Sciatic nerve (tissue), 2 donors: ENCODE data around the gene OGG1. TPM values are rescaled to one million over a fixed set of nuclear protein-coding genes. Genes with fewer than 3 reads are reported as not detected.

ENCODE experiments used
- ATAC-seq: fragments of 200-7000 bp; cut with Tn5 transposase; one replicate; pipeline ENCODE4 v1.9.1; 2020; ENCODE audit warnings: mild to moderate bottlenecking, moderate library complexity
- DNase-seq: peaks from one replicate; pipeline ENCODE4 v3.0.0-alpha.2; 2020; ENCODE audit warnings: low spot score
- intact Hi-C: fragments of 100-400 bp; cut with DNase I; formaldehyde crosslinking; loops from one replicate; pipeline ENCODE4 v1.14.2; 2022
- total RNA-seq: library from RNA; stranded (reverse); fragmentation: NEBNext Ultra II Directional; extraction: Animal tissue kit (Norgen Biotek cat#: 25700); gene quantifications from one replicate; pipeline ENCODE4 v1.2.1, GENCODE V29; 2021
- donor health status: DM: no; HTN: no; CAD: no.
- donor health status: DM: no; HTN: no; CAD: no.

OGG1 gene
- total RNA-seq = 31.2 TPM

DNA sequence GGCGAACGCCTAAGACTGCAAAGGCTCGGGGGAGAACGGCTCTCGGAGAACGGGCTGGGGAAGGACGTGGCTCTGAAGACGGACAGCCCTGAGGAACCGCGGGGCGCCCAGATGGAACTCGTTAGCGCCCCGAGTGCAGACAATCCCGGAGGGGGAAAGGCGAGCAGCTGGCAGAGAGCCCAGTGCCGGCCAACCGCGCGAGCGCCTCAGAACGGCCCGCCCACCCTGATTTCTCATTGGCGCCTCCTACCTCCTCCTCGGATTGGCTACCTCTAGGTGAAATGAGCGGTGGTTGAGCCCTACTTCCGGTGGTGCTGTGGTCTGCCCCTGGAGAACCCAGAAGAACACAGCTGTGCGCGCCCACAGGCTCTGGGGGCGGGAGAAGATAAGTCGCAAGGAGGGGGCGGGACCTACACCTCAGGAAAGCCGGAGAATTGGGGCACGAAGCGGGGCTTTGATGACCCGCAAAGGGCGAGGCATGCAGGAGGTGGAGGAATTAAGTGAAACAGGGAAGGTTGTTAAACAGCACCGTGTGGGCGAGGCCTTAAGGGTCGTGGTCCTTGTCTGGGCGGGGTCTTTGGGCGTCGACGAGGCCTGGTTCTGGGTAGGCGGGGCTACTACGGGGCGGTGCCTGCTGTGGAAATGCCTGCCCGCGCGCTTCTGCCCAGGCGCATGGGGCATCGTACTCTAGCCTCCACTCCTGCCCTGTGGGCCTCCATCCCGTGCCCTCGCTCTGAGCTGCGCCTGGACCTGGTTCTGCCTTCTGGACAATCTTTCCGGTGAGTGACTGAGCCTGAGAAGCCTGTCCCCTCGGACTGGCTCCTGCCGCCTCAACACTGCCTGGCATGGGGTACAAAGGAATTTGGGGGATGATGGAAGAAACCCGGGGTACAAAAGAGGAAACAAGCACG, at the start of gene OGG1:
TSS of gene OGG1 (plus strand) at position 308 of the 911 bp plus-strand sequence. CDS start at position 643, 335 bp downstream.
- DNase-seq (peak; percentile 99), ATAC-seq (peak; percentile 98)
- intact Hi-C loops = no loop called here

DNA sequence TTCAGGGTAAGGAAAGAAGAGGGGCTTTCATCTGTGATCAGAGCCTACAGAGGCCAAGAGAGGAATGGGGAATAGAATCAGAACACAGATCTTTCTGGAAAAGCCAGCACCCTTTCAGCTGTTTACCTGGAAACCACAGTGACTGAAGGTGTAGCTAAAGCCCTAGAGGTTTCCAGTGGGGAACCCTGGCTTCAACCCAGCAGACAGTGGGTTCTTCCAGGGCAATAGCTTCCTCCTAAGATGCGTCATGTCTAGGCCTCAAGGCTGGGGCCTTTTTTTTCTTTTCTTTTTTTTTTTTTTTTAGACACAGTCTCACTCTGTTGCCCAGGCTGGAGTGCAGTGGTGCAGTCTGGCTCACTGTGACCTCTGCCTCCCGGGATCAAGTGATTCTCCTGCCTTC, 49.2 kb upstream of the OGG1 start:
- DNase-seq (no peak), ATAC-seq (no peak)
- intact Hi-C loops = no loop called here

DNA sequence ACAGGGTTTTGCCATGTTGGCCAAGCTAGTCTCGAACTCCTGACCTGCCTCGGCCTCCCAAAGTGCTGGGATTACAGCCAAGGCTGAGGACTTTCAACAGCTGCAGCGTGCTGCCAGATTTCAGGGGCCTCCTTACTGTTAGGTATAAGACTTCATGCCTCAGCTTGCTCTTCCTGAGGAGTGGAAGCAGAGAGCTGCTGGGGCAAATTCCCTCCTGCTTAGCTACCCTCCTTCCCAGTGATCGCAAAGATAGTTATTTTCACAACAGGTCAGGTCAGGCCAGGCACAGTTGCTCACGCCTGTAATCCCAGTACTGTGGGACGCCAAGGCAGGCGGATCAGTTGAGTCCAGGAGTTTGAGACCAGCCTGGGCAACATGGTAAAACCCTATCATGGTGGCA, 48.7 kb upstream of the OGG1 start:
- DNase-seq = no peak
- ATAC-seq = no peak
- intact Hi-C loops = no loop called here

DNA sequence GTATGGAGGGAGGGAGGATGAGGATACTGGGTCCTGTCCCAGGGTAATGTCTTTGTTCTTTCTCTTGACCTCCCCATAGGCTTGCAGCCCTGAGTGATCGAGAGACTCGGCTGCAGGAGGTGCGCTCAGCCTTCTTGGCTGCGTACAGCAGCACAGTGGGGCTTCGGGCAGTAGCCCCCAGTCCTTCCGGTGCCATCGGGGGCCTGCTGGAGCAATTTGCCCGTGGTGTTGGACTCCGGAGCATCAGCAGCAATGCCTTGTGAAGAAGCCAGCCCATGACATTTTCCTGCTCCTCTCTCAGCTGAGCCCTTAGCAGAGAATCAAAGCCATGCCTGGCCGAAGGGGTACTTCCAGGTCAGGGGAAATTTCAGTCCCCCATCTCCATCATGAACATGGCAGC, 48.0 kb upstream of the OGG1 start:
- no peak for DNase-seq
- no peak for ATAC-seq

DNA sequence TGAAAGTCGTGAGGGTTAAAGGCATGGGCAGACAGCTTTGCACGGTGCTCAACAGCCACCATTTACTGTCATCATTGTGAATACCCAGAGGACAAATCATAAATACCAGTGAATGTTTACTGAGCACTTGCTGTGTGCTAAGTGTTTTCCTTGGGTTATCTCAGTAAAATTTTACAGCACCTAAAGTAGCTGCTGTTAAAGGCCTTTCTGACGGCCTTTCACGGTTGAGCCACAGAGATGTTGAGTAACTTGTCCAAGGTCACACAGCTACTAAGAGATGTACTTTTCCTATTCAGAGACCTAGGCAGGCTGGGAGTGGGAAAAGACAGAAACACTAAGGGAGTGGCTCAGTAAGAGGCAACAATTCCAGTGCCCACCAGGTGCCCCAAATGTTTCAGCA, 46.5 kb upstream of the OGG1 start:
- intact Hi-C loops = no loop called here
- DNase-seq = no peak
- no peak for ATAC-seq

More for the DNA sequence above, 48.0 kb upstream of the OGG1 start:
- intact Hi-C loops = no loop called here

DNA sequence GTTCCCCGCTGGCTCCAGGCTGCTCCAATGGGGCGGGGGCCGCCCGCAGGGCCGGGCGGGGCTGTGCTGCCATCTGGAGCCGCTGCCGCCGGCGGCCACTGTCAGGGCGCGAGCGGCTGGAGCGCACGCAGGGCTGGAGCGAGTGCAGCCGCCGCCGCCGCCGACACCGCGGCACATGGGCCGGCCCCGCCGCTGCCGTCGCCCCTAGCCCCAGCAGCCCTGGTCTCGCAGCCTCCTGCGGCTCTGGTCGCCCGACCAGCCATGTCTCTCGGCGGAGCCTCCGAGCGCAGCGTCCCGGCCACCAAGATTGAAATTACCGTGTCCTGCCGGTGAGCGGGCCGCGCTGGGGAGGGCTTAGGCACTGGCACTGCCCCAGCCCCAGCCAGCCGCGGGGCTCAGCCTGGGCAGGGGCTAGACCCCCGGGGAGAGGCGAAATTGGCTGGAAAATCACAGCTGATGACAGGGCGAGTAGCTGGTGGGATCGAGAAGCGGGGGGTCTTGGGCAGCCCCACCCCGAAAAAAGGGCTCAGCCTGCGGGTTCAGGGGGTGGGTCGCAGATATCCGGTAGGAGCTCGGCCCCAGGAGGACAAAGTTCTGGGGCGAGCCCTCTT, 45.9 kb upstream of the OGG1 start, which contains the start of gene CPNE9:
TSS of gene CPNE9 (plus strand) at position 98 of the 611 bp plus-strand sequence. CDS start at position 262, 164 bp downstream.
- ATAC-seq (no peak), DNase-seq (no peak)
- intact Hi-C loops = no loop called here

DNA sequence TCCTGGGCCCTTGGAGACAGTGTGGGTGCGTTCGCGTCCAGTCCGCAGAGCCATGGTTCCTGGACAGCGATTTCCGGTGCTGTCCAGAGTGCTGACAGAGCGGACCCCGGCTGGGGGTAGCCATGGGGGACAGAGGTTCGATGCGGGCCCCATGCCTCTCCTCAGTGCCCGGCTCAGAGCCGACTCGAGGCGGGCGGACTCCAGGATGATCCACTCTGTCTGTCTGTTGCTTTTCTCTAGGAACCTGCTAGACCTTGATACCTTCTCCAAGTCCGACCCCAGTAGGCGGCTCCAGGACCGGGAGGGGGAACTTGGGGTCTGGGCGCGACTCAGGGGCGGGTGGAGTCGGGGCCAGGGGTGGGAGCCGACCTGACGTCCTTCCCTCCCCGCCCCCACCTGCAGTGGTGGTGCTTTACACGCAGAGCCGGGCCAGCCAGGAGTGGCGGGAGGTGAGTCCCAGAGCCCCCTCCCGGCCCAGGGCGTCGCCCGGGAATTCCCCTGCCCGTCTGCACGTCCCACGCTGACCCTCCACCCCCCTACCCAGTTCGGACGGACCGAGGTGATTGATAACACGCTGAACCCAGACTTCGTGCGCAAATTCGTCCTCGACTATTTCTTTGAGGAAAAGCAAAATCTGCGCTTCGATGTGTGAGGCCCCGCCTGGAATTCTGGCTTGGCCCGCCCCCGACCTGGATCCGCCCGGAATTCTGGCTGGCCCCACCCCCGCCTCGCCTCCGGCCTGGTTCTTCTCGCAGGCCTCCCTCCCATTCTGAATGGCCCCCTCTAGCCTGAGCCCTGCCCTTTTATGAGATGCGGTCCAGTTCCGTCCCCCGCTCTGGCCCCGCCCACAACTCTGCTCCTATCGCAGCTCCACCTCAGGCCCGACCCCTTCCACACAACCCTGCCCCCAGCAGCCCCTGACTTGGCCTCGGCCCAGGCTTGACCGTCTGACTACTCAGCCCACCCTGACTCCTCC, 45.1 kb upstream of the OGG1 start:
- DNase-seq (no peak), ATAC-seq (peak; percentile 65)
- intact Hi-C loops = no loop called here

DNA sequence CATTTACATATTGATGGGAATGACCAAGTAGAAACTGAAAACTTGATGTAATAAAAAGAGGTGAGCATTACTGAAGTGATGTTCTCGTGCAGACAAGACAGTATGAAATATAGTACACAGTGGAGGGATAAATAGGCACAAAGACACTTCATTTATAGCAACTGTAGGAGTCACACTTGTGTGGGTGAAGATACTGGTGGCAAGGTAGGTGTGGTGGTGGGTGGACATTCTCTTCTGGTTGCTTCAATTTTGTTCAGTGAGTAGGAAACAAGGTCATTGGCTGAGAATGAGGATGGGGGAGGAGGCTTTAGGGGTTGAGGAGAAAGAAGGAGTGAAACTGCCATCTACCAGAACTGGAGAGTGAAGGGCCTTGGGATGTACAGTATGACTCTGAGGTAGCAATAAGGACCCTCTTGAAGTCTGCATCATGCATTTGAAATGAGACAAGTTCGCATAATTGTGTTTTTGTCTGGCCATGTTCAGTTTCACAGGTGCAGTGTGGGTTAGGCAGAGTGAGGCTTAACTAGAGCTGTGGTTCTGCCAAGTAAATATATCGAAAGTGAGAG, 39.5 kb upstream of the OGG1 start:
- intact Hi-C loops = no loop called here
- ATAC-seq (no peak), DNase-seq (no peak)

DNA sequence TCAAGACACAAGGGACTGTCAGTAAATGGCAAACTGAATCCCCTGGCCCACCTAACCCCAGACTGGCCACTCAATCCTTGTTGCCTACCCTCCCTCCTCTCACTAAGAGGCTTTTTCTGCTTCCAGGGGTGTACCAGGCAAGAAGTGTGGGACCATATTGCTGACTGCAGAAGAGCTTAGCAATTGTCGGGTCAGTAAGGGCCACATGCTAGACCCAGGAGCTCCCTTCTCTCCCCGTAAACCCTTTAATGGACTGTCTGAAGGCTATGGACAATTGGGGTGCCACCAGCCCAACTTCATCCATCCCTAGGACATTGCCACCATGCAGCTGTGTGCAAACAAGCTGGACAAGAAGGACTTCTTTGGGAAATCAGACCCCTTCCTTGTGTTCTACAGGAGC, 37.3 kb upstream of the OGG1 start:
- ATAC-seq (no peak), DNase-seq (no peak)
- intact Hi-C loops = no loop called here

DNA sequence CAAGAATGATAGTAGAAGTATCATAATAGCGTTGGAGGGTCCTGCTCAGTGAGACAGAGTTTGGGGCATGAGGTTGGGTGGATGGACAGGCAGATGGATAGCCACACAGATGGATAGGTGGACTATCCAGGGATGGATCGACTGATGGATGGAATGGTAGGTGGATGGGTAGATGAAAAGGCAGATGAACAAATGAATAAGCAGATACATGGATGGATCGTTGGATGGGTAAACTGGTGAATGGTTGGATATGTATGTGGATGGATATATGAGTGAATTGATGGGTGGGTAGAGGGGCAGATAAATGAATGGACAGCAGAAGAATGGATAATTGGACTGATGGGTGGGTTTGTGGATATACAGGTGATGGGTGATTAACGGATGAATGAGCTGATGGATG, 36.6 kb upstream of the OGG1 start:
- intact Hi-C loops = no loop called here
- DNase-seq (no peak), ATAC-seq (no peak)

DNA sequence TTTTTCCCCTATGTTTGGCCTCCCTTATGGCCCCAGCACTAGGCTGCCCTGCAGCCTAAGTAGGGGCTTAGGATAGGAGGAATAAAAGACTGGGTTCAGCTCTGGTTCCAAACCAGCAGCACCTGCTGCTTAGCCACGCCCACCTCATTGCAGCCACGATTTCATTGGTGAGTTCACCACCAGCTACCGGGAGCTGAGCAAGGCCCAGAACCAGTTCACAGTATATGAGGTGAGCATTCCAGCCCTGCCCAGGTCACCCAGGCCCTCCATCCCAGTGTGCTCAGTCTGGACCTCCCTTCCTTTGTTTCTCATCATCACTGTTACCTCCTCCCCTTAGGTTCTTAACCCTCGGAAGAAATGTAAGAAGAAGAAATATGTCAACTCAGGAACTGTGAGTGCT, 34.6 kb upstream of the OGG1 start:
- ATAC-seq (peak; percentile 36), DNase-seq (no peak)
- intact Hi-C loops = no loop called here

DNA sequence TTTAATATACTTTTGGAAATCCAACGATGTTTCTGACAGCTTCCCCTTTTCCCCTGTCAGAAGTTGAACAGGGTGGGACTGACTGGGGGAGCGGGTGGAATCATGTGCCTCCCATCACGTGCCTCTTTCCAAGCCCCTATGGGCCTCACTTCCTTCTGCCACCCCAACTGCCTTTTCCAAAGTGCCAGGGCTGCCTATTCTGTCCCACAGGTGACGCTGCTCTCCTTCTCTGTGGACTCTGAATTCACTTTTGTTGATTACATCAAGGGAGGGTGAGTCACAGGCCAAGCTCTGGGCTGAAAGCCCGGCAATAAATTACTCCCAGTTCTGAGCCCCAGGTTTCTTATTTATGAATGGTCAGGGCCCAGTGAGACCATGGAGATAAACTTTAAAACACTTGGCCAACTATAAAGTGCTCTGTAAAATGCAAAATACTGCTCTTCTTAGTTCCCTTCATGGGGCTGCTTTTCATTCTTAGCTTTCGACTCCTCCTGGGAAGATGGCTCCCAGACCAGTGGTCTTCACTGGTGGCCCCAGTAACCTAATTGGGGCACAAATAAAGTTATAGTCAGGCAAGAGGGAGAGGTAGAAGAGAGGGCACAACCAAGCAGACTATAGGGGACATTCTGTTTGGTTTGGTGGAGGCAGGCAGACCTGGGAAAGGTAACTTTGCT, 33.9 kb upstream of the OGG1 start:
- intact Hi-C loops = no loop called here
- peak; percentile 97 for ATAC-seq
- DNase-seq = peak; percentile 84

DNA sequence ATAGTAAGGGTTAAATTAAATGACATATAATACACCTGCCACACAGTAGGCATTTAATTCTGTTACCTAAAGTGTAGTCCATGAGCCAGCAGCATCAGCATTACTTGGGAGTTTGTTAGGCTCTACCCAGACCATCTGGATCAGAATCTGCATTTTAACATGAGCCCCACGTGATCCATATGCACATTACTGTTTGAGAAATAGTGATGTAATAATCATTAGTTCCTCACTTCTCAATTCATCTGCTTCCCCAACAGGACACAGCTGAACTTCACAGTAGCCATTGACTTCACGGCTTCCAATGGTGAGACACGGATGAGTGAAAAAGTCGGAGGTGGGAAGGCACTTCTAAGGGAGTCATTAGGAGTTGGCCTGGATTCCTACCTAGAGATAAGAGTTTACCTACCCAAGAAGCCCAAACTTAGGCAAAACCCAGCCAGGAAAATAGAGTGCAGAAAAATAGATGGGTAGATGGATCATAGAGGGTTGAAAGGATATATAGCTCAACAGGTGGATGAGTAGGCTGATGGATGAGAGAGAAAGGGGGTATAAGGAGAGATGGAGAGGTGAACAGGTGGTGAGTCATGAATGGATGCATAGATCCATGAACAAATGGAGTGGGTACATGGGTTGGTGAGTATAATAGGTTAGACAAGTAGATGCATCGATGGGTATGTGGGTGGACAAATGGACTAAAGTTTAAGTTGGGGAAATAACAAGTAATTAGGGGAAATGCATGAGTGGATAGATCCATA, 32.8 kb upstream of the OGG1 start:
- intact Hi-C loops = no loop called here
- no peak for DNase-seq
- no peak for ATAC-seq

DNA sequence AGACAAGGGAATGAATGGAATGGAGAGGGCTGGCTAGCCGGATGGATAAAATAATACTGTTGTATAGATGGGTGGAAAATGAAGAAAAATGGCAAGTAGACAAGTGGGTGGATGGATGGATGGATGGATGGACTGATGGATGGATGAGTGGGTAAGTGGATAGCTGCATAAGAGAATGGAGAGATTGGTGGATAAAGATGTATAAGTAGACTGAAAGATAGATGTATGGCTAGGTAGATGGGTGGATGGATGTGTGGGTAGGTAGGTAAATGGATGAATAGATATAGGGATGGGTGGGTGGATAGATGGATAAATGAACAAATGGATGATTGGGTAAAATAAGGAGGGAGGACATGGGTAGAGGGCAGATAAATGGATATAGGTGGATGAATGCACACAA, 32.2 kb upstream of the OGG1 start:
- ATAC-seq (no peak), DNase-seq (no peak)
- intact Hi-C loops = no loop called here

DNA sequence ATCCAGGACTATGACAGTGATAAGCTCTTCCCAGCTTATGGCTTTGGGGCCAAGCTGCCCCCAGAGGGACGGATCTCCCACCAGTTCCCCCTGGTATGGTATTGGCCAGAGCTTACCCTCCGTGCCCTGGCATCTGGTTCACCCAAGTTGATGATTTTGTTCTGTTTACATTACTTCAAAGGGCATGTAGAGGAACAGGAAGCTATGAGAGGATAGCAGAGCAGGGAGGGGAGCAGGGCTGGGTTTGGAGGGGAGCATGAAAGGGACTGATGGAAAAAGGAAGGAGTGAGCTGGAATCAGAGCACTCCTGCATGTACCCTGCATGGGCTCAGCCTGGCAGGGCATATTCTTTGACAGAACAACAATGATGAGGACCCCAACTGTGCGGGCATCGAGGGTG, 31.6 kb upstream of the OGG1 start:
- no peak for ATAC-seq
- intact Hi-C loops = no loop called here
- no peak for DNase-seq

DNA sequence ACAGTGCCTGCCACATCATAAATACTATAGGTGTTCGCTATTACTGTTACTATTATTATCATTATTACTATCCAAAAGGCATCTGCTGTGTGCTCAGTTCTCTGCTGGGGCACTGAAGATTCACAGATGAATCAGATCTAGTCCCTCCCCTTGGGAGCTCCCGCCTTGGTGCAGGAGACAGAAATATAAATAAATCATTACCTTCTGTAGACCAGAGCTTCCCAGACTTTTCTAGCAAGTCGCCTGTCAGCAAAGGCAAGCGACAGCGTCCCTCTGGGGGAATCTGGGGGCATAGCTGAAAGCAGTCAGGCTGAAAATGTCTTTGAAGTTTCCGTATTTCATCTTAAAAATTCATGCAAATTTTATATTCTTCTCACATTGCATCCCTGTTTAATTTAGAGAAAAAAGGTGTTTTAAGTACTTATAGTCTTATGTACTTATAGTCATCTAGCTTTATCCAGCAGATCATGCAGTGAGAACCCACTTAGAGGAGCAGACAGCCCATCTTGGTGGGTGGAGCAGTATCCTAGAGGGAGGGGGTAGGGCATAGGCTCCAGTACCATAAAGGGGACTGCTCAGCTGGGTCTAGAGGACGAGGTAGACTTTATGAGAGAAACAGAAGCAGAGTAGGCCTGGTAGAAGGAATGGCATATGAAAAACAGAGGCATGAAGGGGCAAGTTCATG, 28.6 kb upstream of the OGG1 start:
- intact Hi-C loops = no loop called here
- DNase-seq = no peak
- ATAC-seq = no peak

DNA sequence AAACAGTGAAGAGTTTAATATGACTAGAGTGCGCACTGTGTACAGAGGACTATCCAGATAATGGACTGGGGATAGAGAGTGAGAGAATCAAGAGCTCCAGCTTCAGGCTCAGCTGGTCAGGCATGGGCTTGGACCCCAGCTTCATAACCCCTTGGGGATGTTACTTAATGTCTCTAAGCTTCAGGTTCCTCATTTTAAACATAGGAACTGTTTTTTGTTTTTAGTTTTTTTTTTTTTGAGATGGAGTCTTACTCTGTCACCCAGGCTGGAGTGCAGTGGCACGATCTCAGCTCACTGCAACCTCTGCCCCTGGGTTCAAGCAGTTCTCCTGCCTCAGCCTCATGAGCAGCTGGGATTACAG, 28.1 kb upstream of the OGG1 start:
- ATAC-seq (no peak), DNase-seq (no peak)
- intact Hi-C loops = no loop called here
